Lung microvascular endothelial cell (primary cell): Measurements from ENCODE around the gene PMPCA. TPM values are rescaled to one million over a fixed set of nuclear protein-coding genes. Genes with fewer than 3 reads are reported as not detected.
"Not testable (repeated sequence)": the region's sequence is repeated elsewhere in the genome, so short reads cannot be mapped to it uniquely, and the experiment has no call there.

Experiments used
- DNase-seq, 2 donors: peaks; one replicate each; pipeline versions ENCODE4 v3.0.0 to v3.0.0-alpha.2; 2010; ENCODE audit warnings: low read depth in 2 of 2
- total RNA-seq: library from RNA; depleted of rRNA; stranded (reverse); fragments of >200 nt; gene quantifications from 2 replicates; pipeline ENCODE4 v1.2.1, GENCODE V29; 2014

Gene PMPCA
- total RNA-seq, 1 donor from 2014 or later = 30.4 TPM

DNA sequence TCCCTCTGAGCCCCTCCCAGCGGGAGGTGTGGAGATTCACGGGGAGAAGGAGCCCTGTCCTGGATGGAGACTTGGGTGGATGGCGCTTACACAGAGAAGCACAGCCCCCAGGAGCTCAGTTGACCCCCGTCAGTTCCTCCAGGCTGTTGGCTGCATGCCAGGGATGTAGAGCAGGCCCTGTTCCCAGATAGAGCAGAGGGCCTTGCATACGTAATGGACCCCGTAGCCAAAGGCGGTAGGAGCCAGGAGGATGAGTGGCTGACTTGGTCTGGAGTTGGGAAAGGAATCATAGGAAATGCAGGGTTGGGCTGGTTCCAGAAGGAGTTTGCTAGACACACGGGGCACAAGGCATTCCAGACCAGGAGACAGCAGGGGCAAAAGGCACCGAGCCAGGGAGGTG lies 2.5 kb downstream of the PMPCA start:
- DNase-seq = peak in 1 of 2 donors; percentile 16

DNA sequence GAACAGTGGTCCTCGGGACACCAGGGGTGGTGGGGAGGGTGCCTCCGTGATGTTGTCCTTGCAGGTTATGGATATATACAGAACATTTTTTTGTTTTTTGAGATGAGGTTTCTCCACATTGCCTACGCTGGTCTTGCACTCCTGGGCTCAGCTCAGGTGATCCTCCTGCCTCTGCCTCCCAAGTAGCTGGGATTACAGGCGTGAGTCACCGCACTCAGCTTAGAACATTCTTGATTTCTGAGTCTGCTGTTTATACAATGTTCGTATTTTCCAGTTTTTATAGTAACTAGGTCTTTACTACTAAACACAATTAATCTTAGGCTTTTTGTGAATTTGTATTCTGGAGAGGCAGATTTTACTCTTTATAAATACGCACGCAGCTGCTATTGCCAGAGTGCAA lies 6.0 kb downstream of the PMPCA start:
- DNase-seq = no peak

DNA sequence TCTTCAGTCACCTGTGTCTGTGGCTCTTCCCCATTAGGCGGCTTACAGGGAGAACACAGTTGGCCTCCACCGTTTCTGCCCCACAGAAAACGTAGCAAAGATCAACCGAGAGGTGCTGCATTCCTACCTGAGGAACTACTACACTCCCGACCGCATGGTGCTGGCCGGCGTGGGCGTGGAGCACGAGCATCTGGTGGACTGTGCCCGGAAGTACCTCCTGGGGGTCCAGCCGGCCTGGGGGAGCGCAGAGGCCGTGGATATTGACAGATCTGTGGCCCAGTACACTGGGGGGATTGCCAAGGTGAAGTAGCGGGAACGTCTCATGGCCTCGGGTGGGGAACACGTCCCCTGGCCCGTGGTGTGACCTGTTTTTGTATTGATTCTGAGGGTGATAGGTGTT lies 6.5 kb downstream of the PMPCA start:
- no peak for DNase-seq

DNA sequence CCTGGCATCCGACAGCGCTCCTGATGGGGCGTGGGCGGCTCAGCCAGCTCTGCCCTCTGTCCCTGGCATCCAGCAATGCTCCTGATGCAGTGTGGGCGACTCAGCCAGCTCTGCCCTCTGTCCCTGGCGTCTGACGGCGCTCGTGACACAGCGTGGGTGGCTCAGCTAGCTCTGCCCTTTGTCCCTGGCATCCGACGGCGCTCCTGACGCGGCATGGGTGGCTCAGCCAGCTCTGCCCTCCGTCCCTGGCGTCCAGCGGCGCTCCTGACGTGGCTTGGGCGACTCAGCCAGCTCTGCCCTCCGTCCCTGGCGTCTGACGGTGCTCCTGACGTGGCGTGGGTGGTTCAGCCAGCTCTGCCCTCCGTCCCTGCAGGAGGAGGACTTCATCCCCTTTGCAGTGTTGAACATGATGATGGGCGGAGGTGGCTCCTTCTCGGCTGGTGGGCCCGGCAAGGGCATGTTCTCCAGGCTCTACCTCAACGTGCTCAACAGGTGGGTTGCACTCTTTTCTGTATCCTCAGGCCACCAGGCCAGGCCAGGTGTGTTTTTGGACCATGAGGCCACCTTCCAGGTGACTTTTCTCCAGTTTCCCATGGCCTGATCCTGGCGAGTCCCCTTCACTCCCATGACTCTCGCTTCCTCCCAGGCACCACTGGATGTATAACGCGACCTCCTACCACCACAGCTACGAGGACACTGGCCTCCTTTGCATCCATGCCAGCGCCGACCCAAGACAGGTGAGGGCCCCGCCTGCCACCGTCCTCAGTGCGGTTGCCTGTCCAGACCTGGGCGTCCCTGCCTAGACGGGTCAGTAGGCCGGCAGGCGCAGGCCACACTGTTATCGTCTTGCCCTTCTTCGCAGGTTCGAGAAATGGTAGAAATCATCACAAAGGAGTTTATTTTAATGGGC lies 8.0 kb downstream of the PMPCA start:
- no peak for DNase-seq

DNA sequence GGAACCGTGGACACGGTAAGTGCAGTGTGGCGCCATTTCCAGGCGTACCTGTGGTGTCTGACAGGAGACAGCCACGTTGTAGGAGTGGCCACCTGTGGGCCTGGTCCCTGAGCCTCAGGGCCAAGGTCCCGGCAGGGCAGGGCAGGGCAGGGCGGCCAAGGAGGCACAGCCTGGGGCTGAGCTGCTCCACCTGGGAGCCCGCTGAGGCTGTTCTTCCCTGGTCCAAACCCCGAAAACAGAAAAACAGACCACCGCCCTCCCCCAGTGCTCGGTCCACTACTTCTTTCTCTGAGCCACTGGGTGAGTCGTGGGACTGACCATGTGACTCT lies 8.6 kb downstream of the PMPCA start:
- no peak for DNase-seq

DNA sequence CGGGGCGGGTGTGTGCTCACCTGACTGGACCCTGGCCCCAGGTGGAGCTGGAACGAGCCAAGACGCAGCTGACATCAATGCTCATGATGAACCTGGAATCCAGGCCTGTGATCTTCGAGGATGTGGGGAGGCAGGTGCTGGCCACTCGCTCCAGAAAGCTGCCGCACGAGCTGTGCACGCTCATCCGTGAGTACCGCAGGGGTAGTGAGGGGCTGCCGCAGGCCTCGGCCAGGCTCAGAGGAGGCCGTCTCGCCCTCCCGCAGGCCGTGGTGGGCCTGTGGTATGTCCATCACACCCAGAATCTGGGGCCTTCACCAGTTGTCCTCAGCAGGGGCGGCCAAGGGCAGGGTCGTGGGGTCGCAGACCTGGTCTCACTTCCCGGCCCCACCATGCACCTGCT lies 11.3 kb downstream of the PMPCA start:
- no peak for DNase-seq

DNA sequence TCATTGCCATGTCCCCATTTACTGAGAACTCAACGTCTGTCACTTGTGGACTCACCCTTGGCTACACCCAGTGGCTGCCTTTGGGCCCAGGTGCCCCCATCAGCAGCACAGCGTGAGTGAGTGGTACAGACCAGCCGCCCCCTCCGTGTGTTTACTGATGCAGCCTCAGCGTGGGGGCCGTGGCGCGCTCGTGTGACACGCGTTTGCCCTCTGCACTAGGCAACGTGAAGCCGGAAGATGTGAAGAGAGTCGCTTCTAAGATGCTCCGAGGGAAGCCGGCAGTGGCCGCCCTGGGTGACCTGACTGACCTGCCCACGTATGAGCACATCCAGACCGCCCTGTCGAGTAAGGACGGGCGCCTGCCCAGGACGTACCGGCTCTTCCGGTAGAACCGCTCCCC lies 12.4 kb downstream of the PMPCA start:
- no peak for DNase-seq

DNA sequence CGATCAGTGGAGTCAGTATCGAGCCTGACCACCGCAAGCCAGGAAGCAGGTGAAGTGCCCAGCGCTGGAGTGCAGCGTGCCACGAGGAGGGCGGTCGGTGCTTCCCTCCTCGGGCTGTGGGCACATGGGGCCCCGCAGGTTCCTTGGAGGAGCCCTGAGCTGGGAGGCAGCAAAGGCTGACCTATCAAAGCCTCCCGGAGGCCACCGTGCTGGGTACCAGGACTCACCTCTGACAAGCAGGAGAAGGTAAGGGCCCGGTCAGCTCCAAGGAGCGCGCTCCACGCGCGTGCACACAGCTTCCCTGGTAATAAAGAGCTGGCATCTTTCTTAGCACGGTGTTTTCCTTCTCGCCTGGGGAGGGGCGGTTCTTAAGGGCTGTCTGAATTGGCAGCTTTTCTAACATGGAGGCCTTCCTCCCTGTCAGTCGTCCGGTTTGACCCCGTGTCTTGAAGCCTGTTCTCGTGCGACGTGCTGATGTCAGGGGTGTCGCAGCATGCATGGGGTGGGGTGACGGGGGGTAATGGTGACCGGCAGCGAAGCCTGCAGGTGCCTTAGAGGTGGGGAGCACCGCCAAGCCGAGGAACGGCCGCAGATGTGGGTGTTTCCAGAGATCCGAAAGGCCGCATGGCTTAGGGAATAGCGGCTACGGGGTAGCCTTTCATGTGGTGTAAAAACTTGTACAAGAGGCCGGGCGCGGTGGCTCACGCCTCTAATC lies 13.1 kb downstream of the PMPCA start:
- no peak for DNase-seq

DNA sequence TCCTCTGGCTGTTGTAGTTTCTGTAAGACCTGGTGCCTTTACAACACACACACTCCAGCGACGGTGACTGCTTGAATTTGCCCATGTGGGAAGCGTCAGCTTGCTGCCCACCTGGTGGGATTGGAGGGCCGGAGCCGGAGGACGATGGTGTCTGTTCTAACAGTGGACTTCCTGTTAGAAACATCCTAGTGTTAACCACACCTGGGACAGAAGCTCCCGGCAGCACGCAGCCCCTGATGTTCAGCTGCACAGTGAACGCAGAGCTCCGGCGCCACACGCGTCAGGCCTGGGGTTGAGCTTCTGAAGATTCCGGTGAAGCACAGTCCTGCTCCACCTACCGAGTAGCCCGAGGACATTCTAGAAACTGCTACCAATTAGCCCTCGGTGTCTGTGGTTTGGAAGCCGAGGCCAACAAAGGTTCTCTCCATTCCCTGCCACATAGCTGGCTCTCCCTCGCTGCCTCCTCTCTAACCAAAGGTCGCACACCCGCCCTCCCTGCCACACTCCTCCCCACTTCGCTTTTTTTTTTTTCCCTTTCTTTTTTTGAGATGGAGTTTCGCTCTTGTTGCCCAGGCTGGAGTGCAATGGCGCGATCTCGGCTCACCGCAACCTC lies 14.4 kb downstream of the PMPCA start:
- DNase-seq = no peak

DNA sequence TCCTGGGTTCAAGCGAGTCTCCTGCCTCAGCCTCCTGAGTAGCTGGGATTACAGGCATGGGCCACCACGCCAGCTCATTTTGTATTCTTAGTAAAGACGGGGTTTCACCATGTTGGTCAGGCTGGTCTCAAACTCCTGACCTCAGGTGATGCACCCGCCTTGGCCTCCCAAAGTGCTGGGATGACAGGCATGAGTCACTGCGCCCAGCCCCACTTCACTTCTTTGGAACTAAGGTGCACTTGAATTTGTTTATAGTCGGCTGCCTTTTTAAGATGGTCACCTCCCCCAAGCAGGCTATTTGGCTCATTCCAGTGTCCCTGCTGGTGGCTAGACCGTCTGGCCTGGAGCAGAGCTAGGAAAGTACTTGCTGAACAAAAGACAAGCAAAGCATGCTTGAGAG lies 14.9 kb downstream of the PMPCA start:
- DNase-seq = not testable (repeated sequence)

DNA sequence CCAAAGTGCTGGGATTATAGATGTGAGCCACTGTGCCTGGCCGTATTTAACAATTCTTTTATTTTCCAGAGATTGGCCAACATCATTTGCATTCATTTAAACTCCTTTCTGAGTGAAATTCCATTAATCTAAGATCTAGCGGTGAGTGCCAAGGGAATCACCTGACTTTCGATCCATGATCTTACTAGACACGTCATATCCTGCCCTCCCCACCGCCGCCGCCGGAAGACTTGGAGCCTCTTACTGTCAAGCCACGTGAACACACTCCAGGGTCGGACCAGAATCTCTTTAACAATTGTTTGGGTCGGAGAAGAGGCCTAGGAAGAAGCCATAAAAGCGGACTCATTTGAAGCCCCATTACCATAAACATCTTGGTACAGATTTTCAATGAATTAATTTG lies 16.3 kb downstream of the PMPCA start:
- peak in 1 of 2 donors; percentile 64 for DNase-seq

DNA sequence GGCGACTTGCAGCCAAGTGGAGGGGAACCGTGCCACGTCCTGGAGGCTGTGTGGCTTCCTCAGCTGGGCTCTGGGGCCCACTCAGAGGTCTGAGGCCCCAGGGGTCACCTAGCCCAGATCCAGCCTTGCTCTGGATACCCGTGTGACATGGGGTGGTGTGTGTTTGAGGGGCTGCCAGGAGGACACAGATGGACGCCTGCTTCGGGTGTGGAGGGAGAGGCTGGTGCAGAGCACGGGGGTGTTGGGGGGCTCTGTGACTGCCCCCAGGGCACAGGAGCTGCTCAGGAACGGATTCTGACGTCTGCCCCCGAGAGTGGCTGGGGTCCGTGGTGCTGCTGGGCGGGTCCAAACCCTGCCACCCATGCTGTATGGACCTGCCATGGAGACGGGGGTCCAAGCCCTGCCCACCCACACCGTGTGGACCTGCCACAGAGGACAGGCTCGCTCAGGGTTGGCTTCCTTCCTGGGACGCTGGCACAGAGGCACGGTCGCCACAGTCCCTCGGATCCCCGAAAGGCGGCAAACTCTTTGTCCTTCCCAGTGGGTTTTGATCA lies 18.7 kb downstream of the PMPCA start:
- DNase-seq = no peak

DNA sequence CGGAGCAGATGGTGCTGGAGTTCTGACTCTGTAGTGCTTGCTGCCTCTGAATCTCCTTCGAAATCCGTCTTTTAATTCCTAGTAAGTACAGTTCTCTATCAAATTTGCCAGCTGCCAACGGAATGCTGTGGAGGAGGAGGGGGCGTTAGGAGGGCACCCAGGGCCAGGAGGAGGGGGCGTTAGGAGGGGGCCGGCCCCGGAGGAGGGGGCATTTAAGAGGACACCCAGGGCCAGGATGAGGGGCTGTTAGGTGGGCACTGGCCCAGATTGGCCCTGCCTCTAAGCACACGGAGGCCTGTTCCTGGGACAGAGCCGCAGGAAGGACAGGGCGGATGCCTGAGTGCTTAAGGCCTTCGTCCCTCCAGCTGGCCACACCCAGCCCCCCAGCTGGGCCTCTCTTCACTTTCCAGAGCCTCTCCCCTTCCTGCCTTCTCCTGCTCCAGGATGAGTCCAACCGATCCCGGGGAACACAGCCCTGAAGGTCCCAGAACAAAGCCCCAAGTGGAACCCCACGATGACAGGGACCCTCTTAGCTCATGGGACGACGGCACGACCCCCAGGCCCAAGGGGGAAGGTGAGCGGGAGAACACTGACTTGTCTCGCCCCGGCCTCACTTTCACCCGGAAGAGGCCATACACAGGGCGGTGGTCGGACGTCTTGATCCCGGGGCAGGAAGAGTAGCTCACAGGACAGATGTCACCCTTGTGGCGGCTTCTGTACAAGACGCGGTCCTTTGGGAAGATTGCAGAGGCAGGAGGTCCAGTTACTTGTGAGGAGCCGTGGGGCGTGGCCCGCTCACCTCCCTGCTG lies 19.4 kb downstream of the PMPCA start:
- no peak for DNase-seq

DNA sequence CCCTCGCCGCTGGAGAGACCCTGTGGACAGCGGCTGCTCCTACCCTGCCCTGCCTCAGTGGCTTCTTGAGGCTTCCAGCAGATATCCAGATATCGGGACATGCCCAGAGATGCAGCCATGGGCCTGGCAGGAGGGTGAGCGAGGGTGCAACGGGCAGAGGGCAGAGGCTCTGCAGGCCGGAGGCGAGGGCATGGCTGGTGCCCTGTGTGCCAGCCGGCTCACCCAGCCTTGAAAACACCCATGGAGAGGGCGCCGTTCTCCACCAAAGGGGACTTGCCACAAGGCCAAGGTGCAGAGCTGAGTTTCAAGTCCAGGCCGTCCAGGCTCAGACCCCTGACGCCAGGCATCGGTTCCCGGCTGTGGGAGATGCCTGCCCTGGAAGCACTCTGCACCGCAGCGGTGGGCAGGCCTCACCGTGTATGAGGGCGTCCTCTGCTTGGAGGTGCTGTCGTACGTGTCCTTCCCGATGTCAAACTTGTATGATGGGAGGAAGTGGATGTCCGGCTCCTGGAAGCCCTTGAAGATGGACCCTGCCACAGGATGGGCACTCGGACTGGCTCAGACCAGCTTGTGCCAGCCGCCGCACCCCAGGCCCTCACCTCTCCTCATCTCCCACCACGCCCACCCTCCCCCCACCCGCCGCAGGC lies 20.3 kb downstream of the PMPCA start:
- no peak for DNase-seq

DNA sequence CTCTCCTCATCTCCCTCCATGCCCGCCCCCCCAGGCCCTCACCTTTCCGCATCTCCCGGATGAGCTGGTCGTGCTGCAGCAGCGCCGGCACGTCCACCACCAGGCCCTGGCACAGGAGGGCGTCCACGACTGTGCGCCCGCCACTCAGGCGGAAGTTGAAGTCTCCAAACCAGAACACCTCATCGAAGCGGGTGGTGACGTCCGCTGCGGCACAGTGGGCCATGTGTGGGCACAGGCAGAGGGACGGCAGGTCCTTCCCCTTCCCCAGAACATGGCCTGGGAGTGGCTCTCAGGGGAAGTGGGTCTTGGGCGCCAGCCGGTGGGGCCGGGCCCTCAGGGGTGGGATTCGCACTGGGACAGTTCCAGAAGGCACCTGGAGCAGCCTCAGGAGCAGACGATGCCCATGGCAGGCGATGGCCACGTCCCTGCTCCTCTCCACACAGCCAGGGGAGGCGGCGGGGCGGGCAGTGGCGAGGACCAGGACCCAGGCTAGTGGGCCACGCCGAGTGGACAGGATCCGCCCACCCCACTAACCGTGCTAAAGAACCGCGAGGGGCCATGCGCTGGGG lies 21.4 kb downstream of the PMPCA start:
- DNase-seq = no peak

DNA sequence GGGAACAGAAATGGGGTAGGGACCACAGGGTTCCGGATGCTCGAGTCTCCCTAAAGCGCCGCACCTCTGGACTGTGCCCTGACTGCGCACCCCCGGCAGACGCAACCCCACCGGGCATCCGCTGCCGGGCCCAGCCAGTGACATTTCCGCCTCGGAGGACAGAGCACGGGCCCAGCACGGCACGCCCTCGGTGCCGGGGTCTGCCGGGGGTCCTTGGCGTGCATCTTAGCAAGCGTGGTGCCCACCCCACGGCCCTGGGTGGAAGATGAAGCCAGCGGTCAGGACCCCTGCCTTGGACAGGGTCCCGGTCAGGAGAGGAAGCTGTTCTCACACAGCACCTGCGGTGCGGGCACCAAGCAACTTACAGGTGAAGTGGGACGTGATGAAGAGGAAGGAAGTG lies 22.1 kb downstream of the PMPCA start:
- DNase-seq = no peak

DNA sequence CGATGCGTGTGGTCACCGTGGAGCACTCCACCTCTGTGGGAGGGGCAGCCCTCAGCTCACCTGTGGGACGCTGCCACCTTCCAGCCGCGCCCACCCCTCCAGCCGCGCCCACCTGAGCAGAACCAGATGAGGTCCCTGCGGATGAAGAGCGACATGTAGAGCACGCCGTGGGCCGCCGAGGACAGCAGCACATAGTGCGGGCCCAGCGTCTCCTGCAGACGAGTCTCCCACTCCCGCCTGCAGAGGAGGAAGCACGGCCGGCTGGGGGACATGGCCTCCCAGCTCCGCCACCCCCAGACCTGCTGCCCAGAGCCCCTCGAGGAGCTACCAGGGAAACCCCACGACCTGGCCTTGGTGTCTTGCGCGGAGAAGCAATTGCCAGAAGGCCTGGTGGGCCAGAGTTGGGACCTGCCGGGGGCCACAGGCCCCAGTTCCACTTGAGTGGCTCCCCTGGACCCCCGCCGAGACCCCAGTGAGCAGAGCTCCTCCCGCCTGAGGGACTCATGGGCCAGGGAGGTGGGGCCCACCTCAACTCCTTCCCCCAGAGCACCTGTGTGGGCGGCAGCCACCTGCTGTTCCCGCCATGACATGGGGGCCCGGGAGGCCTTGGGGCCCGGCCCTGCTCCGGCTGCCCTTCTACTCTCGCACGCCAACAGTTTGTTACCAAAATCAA lies 22.7 kb downstream of the PMPCA start:
- DNase-seq = no peak

DNA sequence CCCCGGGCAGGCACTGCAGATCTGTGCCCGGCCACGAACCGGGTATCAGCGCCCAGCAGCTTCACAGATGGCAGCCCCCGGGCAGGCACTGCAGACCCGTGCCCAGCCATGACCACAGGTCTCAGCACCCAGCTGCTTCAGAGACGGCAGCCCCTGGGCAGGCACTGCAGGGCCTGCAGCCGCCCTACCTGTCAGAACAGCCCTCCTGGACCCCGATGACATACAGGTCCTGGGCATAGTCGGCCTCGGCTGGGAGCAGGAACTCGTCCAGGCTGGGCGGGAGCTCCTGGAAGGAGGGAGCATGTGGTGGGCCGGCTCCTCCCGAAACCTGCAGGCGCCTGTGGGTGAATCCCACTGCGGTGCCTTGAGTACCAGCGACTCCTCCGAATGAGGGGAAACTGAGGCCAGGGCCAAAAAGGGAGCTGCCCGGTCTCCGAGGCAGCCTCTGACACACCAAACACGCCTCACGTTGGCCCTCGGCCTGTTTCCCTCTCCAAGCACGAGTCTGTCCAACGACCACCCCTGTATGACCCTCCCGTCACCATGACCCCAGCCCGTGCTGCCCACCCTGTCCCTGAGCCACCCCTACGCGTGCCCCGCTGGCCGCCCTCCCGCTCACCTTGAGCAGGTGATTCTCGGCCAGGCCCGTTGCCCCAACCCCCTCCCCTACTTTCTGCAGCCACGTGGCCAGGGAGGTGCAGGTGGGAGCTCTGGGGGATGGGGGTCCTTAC lies 23.6 kb downstream of the PMPCA start:
- DNase-seq = no peak

DNA sequence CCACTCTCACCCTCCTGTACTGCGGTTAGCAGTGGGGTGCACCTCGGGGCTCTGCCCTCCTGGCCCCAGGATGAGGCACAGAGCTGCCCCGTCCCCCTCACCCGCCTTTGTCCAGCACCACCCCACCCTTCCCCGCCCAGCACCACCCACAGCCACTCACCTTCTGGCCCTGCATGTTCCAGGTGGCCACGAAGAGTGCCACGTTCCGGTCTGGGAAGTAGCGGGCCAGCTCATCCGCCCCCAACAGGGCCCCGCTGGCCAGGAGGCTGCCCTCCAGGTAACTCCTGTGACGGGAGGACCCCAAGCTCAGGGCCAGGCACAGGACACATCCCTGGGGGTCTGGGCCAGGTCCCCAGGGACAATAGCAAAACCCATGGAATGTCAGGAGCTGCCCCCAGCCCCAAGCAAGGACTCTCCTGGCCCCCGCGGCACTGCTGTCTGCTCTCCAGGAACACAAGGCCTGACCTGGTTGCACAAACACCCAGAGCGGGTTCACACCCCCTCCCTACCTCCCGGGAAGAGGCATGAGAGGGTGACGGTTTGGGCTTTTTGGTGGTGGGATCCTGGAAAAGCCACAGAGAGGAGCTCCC lies 24.2 kb downstream of the PMPCA start:
- DNase-seq = no peak
